Measurements from ENCODE around the gene SEC14L2.

- TF ChIP-seq CTCF (IDR thresholded peaks at IDR 0.05) = no peak
- TF ChIP-seq EZH2phosphoT487 (IDR thresholded peaks at IDR 0.05) = no peak
- no peak for TF ChIP-seq EZH2 (IDR thresholded peaks at IDR 0.05)
These were observed 63.3 kb downstream of the SEC14L2 start for GRCh38 chr22:30460147-30460546.
